Loucy (cell line): Measurements from ENCODE around the gene APOL5.

Experiments used
- H2AFZ ChIP-seq: fragments of 200-600 bp; sonication (generic); 2 replicates; pipeline ENCODE4 v1.6.0; 2016; ENCODE audit warnings: antibody characterized with exemption, mild to moderate bottlenecking, low read length, moderate library complexity
- H3F3A ChIP-seq: fragments of 200-600 bp; 2 replicates; pipeline ENCODE4 v1.6.0; 2016; ENCODE audit warnings: antibody characterized with exemption, low read depth, mild to moderate bottlenecking
- H3K27me3 ChIP-seq: fragments of 200-600 bp; sonication (generic); 2 replicates; pipeline ENCODE4 v1.6.1; 2014; ENCODE audit warnings: low read length, mild to moderate bottlenecking; ENCODE audit not compliant: insufficient read depth, poor library complexity, severe bottlenecking
- H3K36me3 ChIP-seq: fragments of 200-600 bp; sonication (generic); 2 replicates; pipeline ENCODE4 v1.6.1; 2016; ENCODE audit warnings: low read length; ENCODE audit not compliant: insufficient read depth
- H3K4me1 ChIP-seq: fragments of 200-600 bp; sonication (generic); 2 replicates; pipeline ENCODE4 v1.5.1; 2014; ENCODE audit warnings: low read length, mild to moderate bottlenecking; ENCODE audit not compliant: insufficient read depth, poor library complexity, severe bottlenecking
- H3K4me2 ChIP-seq: fragments of 200-600 bp; sonication (generic); 2 replicates; pipeline ENCODE4 v1.6.0; 2014; ENCODE audit warnings: antibody characterized with exemption, low read length, low read depth, mild to moderate bottlenecking; ENCODE audit not compliant: poor library complexity, severe bottlenecking
- H3K4me3 ChIP-seq: fragments of 200-600 bp; sonication (generic); 2 replicates; pipeline ENCODE4 v1.5.1; 2014; ENCODE audit warnings: low read length, mild to moderate bottlenecking, mixed read lengths; ENCODE audit not compliant: poor library complexity, severe bottlenecking
- H3K79me2 ChIP-seq: fragments of 200-600 bp; sonication (generic); 2 replicates; pipeline ENCODE4 v1.6.1; 2014; ENCODE audit warnings: low read length; ENCODE audit not compliant: insufficient read depth
- H3K9ac ChIP-seq: fragments of 200-600 bp; sonication (generic); 2 replicates; pipeline ENCODE4 v1.6.0; 2014; ENCODE audit warnings: mild to moderate bottlenecking, low read depth, low read length, moderate library complexity; ENCODE audit not compliant: poor library complexity, severe bottlenecking
- H3K9me2 ChIP-seq: fragments of 200-600 bp; sonication (generic); replicated peaks from 2 replicates; pipeline ENCODE4 v1.6.1; 2016; ENCODE audit warnings: low read depth, low read length, mixed read lengths
- H3K9me3 ChIP-seq: fragments of 200-600 bp; sonication (generic); 2 replicates; pipeline ENCODE4 v1.6.1; 2014; ENCODE audit warnings: mild to moderate bottlenecking, antibody characterized with exemption, low read length, low read depth; ENCODE audit not compliant: insufficient read depth
- H4K20me1 ChIP-seq: fragments of 200-600 bp; sonication (generic); 2 replicates; pipeline ENCODE4 v1.6.0; 2014; ENCODE audit warnings: antibody characterized with exemption, low read length, mild to moderate bottlenecking; ENCODE audit not compliant: insufficient read depth, poor library complexity, severe bottlenecking
- CTCF ChIP-seq: fragments of 200-600 bp; sonication (generic); conservative IDR thresholded peaks from 2 replicates; pipeline ENCODE4 v1.5.1; 2014; ENCODE audit warnings: mild to moderate bottlenecking, antibody characterized with exemption, low read length
- EZH2phosphoT487 ChIP-seq: fragments of 200-600 bp; IDR thresholded peaks from 2 replicates; pipeline ENCODE4 v1.6.1; 2018; ENCODE audit warnings: antibody characterized with exemption, mild to moderate bottlenecking, moderate library complexity, borderline replicate concordance

The APOL5 gene

DNA sequence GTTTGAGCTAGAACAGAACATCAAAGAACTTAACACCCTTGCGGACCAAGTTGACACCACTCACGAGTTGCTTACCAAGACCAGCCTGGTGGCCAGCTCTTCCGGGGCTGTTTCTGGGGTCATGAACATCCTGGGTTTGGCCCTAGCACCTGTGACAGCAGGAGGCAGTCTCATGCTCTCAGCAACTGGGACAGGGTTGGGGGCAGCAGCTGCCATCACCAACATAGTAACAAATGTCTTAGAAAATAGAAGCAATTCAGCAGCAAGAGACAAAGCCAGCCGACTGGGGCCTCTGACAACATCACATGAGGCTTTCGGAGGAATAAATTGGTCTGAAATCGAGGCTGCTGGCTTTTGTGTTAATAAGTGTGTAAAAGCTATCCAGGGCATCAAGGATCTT is 8.7 kb downstream of the APOL5 start:
- Histone ChIP-seq H3K4me2 (no peak overlapping the region), H3K4me3 (no peak overlapping the region), H3K36me3 (no peaks in the 10 kb centered on the region), H3K9ac (no peak overlapping the region), H3F3A (no peaks in the 10 kb centered on the region), H4K20me1 (no peaks in the 10 kb centered on the region), H3K79me2 (no peaks in the 10 kb centered on the region), H3K27me3 (no peaks in the 10 kb centered on the region), H3K9me3 (no peaks in the 10 kb centered on the region), H2AFZ (no peak overlapping the region), H3K9me2 (no peaks in the 10 kb centered on the region), H3K4me1 (peaks cover 4% of the 10 kb centered on the region)
- TF ChIP-seq CTCF (no peak), EZH2phosphoT487 (no peak)

DNA sequence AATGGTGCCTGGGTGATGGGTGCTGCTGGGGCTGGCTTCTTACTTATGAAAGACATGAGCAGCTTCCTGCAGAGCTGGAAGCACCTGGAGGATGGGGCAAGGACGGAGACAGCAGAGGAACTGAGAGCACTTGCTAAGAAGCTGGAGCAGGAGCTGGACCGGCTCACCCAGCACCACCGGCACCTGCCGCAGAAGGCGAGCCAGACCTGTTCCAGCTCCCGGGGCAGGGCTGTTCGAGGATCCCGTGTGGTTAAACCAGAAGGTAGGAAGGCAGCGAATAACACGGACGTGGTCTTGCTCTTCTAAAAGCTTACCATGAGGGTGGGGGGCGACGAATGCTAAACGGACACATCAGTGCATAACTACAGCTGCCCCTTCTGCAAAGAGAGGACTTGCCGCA is 9.3 kb downstream of the APOL5 start:
- no peak overlapping the region for H2AFZ ChIP-seq
- H4K20me1 ChIP-seq = no peaks in the 10 kb centered on the region
- no peak overlapping the region for H3K4me2 ChIP-seq
- no peak overlapping the region for H3K4me3 ChIP-seq
- TF ChIP-seq CTCF = no peak
- no peak for TF ChIP-seq EZH2phosphoT487
- no peak overlapping the region for H3K9ac ChIP-seq
- H3K9me3 ChIP-seq = no peaks in the 10 kb centered on the region
- H3K36me3 ChIP-seq = no peaks in the 10 kb centered on the region
- H3K9me2 ChIP-seq = no peaks in the 10 kb centered on the region
- peaks cover 4% of the 10 kb centered on the region for H3K4me1 ChIP-seq
- H3K27me3 ChIP-seq = no peaks in the 10 kb centered on the region
- no peaks in the 10 kb centered on the region for H3F3A ChIP-seq
- H3K79me2 ChIP-seq = no peaks in the 10 kb centered on the region

GRCh38 chr22:35727436-35727835 is 9.8 kb downstream of the APOL5 start:
- Histone ChIP-seq H2AFZ (no peak overlapping the region), H3K9ac (no peak overlapping the region), H3K4me3 (no peak overlapping the region), H3K36me3 (no peaks in the 10 kb centered on the region), H3K4me2 (no peak overlapping the region), H3K79me2 (no peaks in the 10 kb centered on the region), H3K9me2 (no peaks in the 10 kb centered on the region), H3K27me3 (no peaks in the 10 kb centered on the region), H3K9me3 (no peaks in the 10 kb centered on the region), H3F3A (no peaks in the 10 kb centered on the region), H4K20me1 (no peaks in the 10 kb centered on the region), H3K4me1 (peaks cover 4% of the 10 kb centered on the region)
- TF ChIP-seq EZH2phosphoT487 (no peak), CTCF (no peak)
